ENCODE data around the gene MYZAP. TPM values are rescaled to one million over a fixed set of nuclear protein-coding genes. Genes with fewer than 3 reads are reported as not detected.

MYZAP gene
- polyA plus RNA-seq, 1 donor (not counting 4 experiments of a cell fraction or from before 2014, with no cell fraction given): 1.8 TPM

DNA sequence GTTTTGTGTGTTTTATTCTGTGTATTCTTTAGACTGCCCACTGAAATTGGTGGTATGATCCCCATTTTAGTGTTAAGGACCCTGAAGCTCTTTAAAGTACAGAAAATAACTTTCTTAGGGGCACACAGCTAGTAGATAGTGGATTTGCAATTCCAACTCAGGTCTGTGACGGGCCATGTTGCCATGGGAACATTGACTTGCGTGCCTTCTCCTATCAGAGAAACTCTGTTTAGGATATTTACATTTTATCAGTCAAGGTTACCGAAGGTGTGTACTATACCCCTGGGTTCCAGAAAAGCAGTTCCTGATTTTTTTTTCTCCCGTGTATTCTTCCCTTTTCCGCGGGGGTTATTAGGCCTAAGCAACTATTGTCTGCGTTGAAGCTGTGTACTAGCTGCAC, 19.4 kb downstream of the MYZAP start:
- Histone ChIP-seq H3K27me3 (ENCODE audit: control insufficient read depth, extremely low read depth, insufficient read depth, low read length) (no peaks in the 10 kb centered on the region), H3K9me3 (ENCODE audit: control insufficient read depth, low read depth, low read length) (no peaks in the 10 kb centered on the region), H3K27ac (ENCODE audit: control insufficient read depth, insufficient read depth, low read length) (peak overlapping the region; percentile 36), H2AFZ (ENCODE audit: control insufficient read depth, low read length) (no peak overlapping the region), H3K4me3 (ENCODE audit: control insufficient read depth in 2 of 3, extremely low read depth in 1 of 3, insufficient read depth in 2 of 3, low read depth in 1 of 3, low read length in 3 of 3) (no peak overlapping the region), H3K4me1 (ENCODE audit: control insufficient read depth, extremely low read depth, insufficient read depth, low read length) (peaks cover 25% of the 10 kb centered on the region), H3K9ac (ENCODE audit: control insufficient read depth, extremely low read depth, insufficient read depth, low read length) (no peak overlapping the region), H3K4me2 (ENCODE audit: control insufficient read depth, extremely low read depth, insufficient read depth, low read depth, low read length) (no peak overlapping the region), H4K20me1 (ENCODE audit: control insufficient read depth, extremely low read depth, insufficient read depth, low read length) (no peaks in the 10 kb centered on the region), H3K36me3 (ENCODE audit: control insufficient read depth in 2 of 2, extremely low read depth in 1 of 2, insufficient read depth in 2 of 2, low read length in 2 of 2) (no peaks in the 10 kb centered on the region), H3K79me2 (ENCODE audit: control insufficient read depth, insufficient read depth, low read length) (no peaks in the 10 kb centered on the region), H3K9me1 (ENCODE audit: control insufficient read depth, extremely low read depth, insufficient read depth, low read length) (no peaks in the 10 kb centered on the region)
- dilution Hi-C loops (cut with MboI; ENCODE audit: extremely low pct_ligation_motif_present, low sequenced_read_pairs): no loop called here
- FAIRE-seq: no peak
- TF ChIP-seq, protein P1, sequence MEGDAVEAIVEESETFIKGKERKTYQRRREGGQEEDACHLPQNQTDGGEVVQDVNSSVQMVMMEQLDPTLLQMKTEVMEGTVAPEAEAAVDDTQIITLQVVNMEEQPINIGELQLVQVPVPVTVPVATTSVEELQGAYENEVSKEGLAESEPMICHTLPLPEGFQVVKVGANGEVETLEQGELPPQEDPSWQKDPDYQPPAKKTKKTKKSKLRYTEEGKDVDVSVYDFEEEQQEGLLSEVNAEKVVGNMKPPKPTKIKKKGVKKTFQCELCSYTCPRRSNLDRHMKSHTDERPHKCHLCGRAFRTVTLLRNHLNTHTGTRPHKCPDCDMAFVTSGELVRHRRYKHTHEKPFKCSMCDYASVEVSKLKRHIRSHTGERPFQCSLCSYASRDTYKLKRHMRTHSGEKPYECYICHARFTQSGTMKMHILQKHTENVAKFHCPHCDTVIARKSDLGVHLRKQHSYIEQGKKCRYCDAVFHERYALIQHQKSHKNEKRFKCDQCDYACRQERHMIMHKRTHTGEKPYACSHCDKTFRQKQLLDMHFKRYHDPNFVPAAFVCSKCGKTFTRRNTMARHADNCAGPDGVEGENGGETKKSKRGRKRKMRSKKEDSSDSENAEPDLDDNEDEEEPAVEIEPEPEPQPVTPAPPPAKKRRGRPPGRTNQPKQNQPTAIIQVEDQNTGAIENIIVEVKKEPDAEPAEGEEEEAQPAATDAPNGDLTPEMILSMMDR (optimal IDR thresholded peaks at IDR 0.05 in 1 of 3, IDR thresholded peaks at IDR 0.05 in 1 of 3, conservative IDR thresholded peaks at IDR 0.05 in 1 of 3; ENCODE audit: extremely low read depth in 1 of 3, insufficient read depth in 2 of 3, low read length in 3 of 3): no peak
- TF ChIP-seq EZH2 (IDR thresholded peaks at IDR 0.05; ENCODE audit: low read length): no peak
- DNase-seq (ENCODE audit: low read depth, low spot score): no peak

DNA sequence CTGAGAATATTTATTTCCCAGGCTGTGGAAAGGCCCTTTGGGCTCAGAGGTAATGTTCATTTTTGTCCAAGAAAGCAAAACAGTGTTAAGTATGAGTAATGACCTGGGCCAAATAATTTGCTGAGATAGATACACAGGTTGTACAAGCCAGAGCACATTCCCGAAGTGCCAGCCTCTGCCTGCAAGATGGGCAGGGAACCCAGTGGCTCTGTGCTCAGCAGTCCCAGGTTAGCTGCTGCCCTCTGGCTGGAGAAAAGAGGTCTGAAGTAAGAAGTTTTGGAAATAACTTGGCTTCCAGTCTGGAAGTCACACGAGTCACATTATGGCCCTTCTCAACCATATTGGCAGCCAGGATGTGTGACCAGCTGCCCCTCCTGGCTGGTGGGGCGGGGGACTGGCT, 20.2 kb downstream of the MYZAP start:
- peaks cover 25% of the 10 kb centered on the region for H3K4me1 ChIP-seq (ENCODE audit: control insufficient read depth, extremely low read depth, insufficient read depth, low read length)
- FAIRE-seq: peak; percentile 100
- no peaks in the 10 kb centered on the region for H4K20me1 ChIP-seq (ENCODE audit: control insufficient read depth, extremely low read depth, insufficient read depth, low read length)
- no peak overlapping the region for H2AFZ ChIP-seq (ENCODE audit: control insufficient read depth, low read length)
- H3K9me1 ChIP-seq (ENCODE audit: control insufficient read depth, extremely low read depth, insufficient read depth, low read length): no peaks in the 10 kb centered on the region
- dilution Hi-C loops (cut with MboI; ENCODE audit: extremely low pct_ligation_motif_present, low sequenced_read_pairs): no loop called here
- no peaks in the 10 kb centered on the region for H3K79me2 ChIP-seq (ENCODE audit: control insufficient read depth, insufficient read depth, low read length)
- no peaks in the 10 kb centered on the region for H3K9me3 ChIP-seq (ENCODE audit: control insufficient read depth, low read depth, low read length)
- H3K27ac ChIP-seq (ENCODE audit: control insufficient read depth, insufficient read depth, low read length): peak overlapping the region; percentile 36
- H3K9ac ChIP-seq (ENCODE audit: control insufficient read depth, extremely low read depth, insufficient read depth, low read length): no peak overlapping the region
- peak overlapping the region; percentile 44 for H3K4me2 ChIP-seq (ENCODE audit: control insufficient read depth, extremely low read depth, insufficient read depth, low read depth, low read length)
- DNase-seq (ENCODE audit: low read depth, low spot score): no peak
- no peaks in the 10 kb centered on the region for H3K36me3 ChIP-seq (ENCODE audit: control insufficient read depth in 2 of 2, extremely low read depth in 1 of 2, insufficient read depth in 2 of 2, low read length in 2 of 2)
- H3K4me3 ChIP-seq (ENCODE audit: control insufficient read depth in 2 of 3, extremely low read depth in 1 of 3, insufficient read depth in 2 of 3, low read depth in 1 of 3, low read length in 3 of 3): no peak overlapping the region
- TF ChIP-seq, protein P1 (optimal IDR thresholded peaks at IDR 0.05 in 1 of 3, IDR thresholded peaks at IDR 0.05 in 1 of 3, conservative IDR thresholded peaks at IDR 0.05 in 1 of 3; ENCODE audit: extremely low read depth in 1 of 3, insufficient read depth in 2 of 3, low read length in 3 of 3): peak; percentile 58 to 82 (median 64)
- no peak for TF ChIP-seq EZH2 (IDR thresholded peaks at IDR 0.05; ENCODE audit: low read length)
- no peaks in the 10 kb centered on the region for H3K27me3 ChIP-seq (ENCODE audit: control insufficient read depth, extremely low read depth, insufficient read depth, low read length)
